Adrenal gland (tissue), 12 donors: ENCODE data around the gene SP7. TPM values are rescaled to one million over a fixed set of nuclear protein-coding genes. Genes with fewer than 3 reads are reported as not detected.
A peak's percentile ranks its signal among the peaks of the same experiment; 100 is the strongest.

Experiments
- DNase-seq, 7 donors: peaks; one replicate each; pipeline ENCODE4 v3.0.0-alpha.2; 2019 to 2020
- H3K27ac ChIP-seq, 5 donors: fragments of 200-600 bp; sonication (generic) in 4 of 5; 1 replicate in 3 of 5; 2 replicates in 2 of 5; pipeline versions ENCODE4 v1.5.1 to v1.8.0; 2016 to 2020; ENCODE audit warnings: mild to moderate bottlenecking in 1 of 5
- H3K27me3 ChIP-seq: fragments of 200-600 bp; 2 replicates; pipeline ENCODE4 v1.8.0; 2021
- H3K36me3 ChIP-seq, 2 donors: fragments of 200-600 bp; replicated peaks in 1 of 2; 1 replicate in 1 of 2; 2 replicates in 1 of 2; pipeline versions ENCODE4 v1.5.1 to v1.8.0; 2018 to 2022
- H3K4me1 ChIP-seq, 2 donors: fragments of 200-600 bp; replicated peaks in 1 of 2; 1 replicate in 1 of 2; 2 replicates in 1 of 2; pipeline versions ENCODE4 v1.5.1 to v1.8.0; 2018 to 2021
- H3K4me3 ChIP-seq, 4 donors: fragments of 200-600 bp; sonication (generic) in 3 of 4; one replicate each; pipeline ENCODE4 v1.5.1; 2016 to 2018
- H3K9me3 ChIP-seq, 3 donors: fragments of 200-600 bp; sonication (generic) in 1 of 3; replicated peaks in 1 of 3; 1 replicate in 2 of 3; 2 replicates in 1 of 3; pipeline versions ENCODE4 v1.5.1 to v1.8.0; 2016 to 2021
- POLR2A ChIP-seq, 2 donors: fragments of 450-650 bp; IDR thresholded peaks; one replicate each; pipeline ENCODE4 v1.6.1; 2017; ENCODE audit warnings: antibody characterized with exemption in 2 of 2, mild to moderate bottlenecking in 2 of 2, moderate library complexity in 1 of 2
- WGBS, 4 donors: extraction: QIAGEN DNeasy Blood & Tissue Kit in 2 of 4; methylation state at CpG; one replicate each; pipeline versions ENCODE4 v1.1.5 to v1.1.7; 2013 to 2017; 5-methylcytosine and 5-hydroxymethylcytosine counted together
- intact Hi-C, 2 donors: fragments of 100-400 bp; cut with DNase I; formaldehyde crosslinking; loops; one replicate each; pipeline versions ENCODE4 v1.14.1 to v1.15.0; 2022 to 2023
- polyA plus RNA-seq, 3 donors: library from polyadenylated mRNA; stranded (reverse); fragments of 200-250 nt in 2 of 3; fragments of 350-450 nt in 1 of 3; fragmentation: Illumina TruSeq in 1 of 3; extraction: RNeasy Lipid Tissue Mini Kit (QIAGEN cat#74804) in 1 of 3; gene quantifications; one replicate each; pipeline ENCODE4 v1.2.3, GENCODE V29; 2013 to 2014
- total RNA-seq, 9 donors: library from RNA; depleted of rRNA in 4 of 9; stranded (reverse); fragments of >200 nt in 4 of 9; fragments of 120-200 nt in 1 of 9; fragmentation: NEBNext Ultra II Directional in 1 of 9; extraction: Animal tissue kit (Norgen Biotek cat#: 25700) in 1 of 9; gene quantifications; one replicate each; pipeline versions ENCODE4 v1.1.0 to v1.2.4, GENCODE V29; 2013 to 2023
- TF ChIP-seq, protein P1 (sequence below), 6 experiments: fragments of 450-650 bp in 4 of 6; fragments of 200-600 bp in 2 of 6; sonication (generic) in 1 of 6; IDR thresholded peaks; 1 replicate in 5 of 6; 2 replicates in 1 of 6; pipeline versions ENCODE4 v1.5.1 to v1.8.0; 2016 to 2021; ENCODE audit warnings: antibody characterized with exemption in 6 of 6, mild to moderate bottlenecking in 2 of 6, moderate library complexity in 1 of 6
- donor health status: healthy with polysubstance abuse.
- donor health status: Bipolar disorder and iron deficiency.
- donor health status: DM: yes; HTN: yes; CAD: no.
- donor health status: DM: no; HTN: no; CAD: no.
- donor health status: DM: no; HTN: no; CAD: no.
- donor health status: DM: yes; HTN: yes; CAD: no.

Gene SP7
- total and polyA plus RNA-seq, 12 donors, result 0.03 TPM; not detected in 11

DNA sequence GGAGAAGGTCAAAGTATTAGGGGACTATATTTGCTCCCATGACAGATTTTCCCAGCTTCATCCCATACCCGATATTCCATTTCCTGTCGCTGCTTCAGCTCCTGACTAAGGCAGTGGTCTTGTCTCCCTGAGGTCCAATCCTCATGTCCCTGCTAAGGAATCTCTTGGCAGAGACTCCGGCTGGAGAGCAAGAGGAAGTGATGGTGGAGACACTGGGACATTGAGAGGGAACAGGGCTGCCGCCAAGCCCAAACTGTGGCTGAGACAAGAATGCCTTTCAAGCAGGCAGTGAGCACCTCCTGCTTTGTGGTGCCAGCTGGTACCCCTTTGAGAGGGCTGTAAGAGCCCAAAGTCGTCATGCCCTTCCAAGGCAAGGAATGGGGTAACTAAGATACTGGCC is 5.5 kb downstream of the SP7 start:
- TF ChIP-seq, protein P1, sequence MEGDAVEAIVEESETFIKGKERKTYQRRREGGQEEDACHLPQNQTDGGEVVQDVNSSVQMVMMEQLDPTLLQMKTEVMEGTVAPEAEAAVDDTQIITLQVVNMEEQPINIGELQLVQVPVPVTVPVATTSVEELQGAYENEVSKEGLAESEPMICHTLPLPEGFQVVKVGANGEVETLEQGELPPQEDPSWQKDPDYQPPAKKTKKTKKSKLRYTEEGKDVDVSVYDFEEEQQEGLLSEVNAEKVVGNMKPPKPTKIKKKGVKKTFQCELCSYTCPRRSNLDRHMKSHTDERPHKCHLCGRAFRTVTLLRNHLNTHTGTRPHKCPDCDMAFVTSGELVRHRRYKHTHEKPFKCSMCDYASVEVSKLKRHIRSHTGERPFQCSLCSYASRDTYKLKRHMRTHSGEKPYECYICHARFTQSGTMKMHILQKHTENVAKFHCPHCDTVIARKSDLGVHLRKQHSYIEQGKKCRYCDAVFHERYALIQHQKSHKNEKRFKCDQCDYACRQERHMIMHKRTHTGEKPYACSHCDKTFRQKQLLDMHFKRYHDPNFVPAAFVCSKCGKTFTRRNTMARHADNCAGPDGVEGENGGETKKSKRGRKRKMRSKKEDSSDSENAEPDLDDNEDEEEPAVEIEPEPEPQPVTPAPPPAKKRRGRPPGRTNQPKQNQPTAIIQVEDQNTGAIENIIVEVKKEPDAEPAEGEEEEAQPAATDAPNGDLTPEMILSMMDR (IDR thresholded peaks at IDR 0.05), result no peak
- TF ChIP-seq POLR2A (IDR thresholded peaks at IDR 0.05), result no peak
- Histone ChIP-seq H3K4me1 (peaks cover under 1 to 7% of the 10 kb centered on the region in 2 donors), H3K27me3 (no peaks in the 10 kb centered on the region), H3K4me3 (no peak overlapping the region), H3K9me3 (no peaks in the 10 kb centered on the region), H3K36me3 (no peaks in the 10 kb centered on the region), H3K27ac (no peak overlapping the region)
- 68 to 76% (median 71%) methylated on average over 5 of the region's 5 CpGs for WGBS, 4 donors
- intact Hi-C loops, result no loop called here
- DNase-seq, result no peak

DNA sequence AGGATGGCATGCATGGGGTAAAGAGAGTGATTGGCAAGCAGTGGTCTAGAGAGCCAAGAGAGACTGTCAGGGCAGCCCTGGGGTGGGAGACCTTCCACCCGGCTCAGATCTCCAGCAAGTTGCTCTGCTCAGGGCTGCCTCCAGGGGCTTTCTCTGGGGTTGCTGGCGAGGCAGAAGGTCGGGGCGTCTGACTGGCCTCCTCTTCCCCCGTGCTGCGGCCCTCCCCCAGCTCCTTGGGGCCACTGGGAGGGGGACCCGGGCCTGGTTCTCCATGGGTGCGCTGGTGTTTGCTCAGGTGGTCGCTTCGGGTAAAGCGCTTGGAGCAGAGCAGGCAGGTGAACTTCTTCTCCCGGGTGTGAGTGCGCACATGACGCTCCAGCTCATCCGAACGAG is 8.1 kb downstream of the SP7 start:
- TF ChIP-seq, protein P1 (IDR thresholded peaks at IDR 0.05), result no peak
- no peak for TF ChIP-seq POLR2A (IDR thresholded peaks at IDR 0.05)

DNA sequence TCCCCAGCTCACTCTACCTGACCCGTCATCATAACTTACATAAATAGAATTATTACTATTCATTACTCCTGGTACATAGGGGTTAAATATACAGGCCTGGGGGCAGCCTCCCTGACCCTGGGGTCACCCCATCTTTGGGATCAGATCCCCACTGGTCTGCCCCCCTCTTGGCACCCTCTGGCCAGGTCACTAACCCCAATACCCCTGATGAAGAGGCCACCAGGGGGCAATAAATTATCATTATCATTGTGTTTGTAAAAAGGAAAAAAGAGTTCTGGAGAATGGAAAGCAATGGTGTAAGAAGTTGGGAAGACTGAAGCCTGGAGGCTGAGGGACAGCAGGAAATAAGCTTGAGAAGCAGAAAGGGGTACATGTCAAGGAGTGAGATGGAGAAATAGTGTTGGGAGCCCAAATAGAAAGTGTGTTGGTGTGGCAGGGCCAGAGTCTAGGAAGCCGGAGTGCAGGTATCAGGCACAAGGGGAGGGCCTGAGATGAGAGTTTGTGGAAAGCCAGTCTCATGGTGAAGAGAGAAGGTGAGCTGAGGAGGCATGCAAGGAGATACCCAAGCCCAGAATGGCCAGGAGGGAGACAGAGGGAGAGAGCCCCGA is 8.6 kb downstream of the SP7 start:
- intact Hi-C loops, result loop anchor here in 1 of 2 donors (10.0 kb wide), 1 partner anchor 177 kb away; the partner anchor contains the start of genes NPFF and TARBP2
- peak in 1 of 7 donors; percentile 26 for DNase-seq
- WGBS, 4 donors, result 76 to 94% (median 87%) methylated on average over 3 of the region's 3 CpGs
- Histone ChIP-seq H3K4me3 (no peak overlapping the region), H3K27ac (no peak overlapping the region), H3K4me1 (peaks cover 12 to 22% of the 10 kb centered on the region in 2 donors), H3K36me3 (no peaks in the 10 kb centered on the region), H3K27me3 (no peaks in the 10 kb centered on the region), H3K9me3 (no peaks in the 10 kb centered on the region)
- TF ChIP-seq, protein P1 (IDR thresholded peaks at IDR 0.05), result peak in 5 of 6 experiments; percentile 26 to 50 (median 42)
- no peak for TF ChIP-seq POLR2A (IDR thresholded peaks at IDR 0.05)

More for the DNA sequence above, 8.1 kb downstream of the SP7 start:
- Histone ChIP-seq H3K27me3 (no peaks in the 10 kb centered on the region), H3K36me3 (no peaks in the 10 kb centered on the region), H3K9me3 (no peaks in the 10 kb centered on the region), H3K4me3 (no peak overlapping the region), H3K27ac (no peak overlapping the region), H3K4me1 (peaks cover 12 to 22% of the 10 kb centered on the region in 2 donors)
- DNase-seq, result no peak
- intact Hi-C loops, result loop anchor here in 1 of 2 donors (10.0 kb wide), 1 partner anchor 177 kb away; the partner anchor contains the start of genes NPFF and TARBP2
- WGBS, 4 donors, result 40 to 62% (median 60%) methylated on average over 2 to 16 of the region's 16 CpGs

DNA sequence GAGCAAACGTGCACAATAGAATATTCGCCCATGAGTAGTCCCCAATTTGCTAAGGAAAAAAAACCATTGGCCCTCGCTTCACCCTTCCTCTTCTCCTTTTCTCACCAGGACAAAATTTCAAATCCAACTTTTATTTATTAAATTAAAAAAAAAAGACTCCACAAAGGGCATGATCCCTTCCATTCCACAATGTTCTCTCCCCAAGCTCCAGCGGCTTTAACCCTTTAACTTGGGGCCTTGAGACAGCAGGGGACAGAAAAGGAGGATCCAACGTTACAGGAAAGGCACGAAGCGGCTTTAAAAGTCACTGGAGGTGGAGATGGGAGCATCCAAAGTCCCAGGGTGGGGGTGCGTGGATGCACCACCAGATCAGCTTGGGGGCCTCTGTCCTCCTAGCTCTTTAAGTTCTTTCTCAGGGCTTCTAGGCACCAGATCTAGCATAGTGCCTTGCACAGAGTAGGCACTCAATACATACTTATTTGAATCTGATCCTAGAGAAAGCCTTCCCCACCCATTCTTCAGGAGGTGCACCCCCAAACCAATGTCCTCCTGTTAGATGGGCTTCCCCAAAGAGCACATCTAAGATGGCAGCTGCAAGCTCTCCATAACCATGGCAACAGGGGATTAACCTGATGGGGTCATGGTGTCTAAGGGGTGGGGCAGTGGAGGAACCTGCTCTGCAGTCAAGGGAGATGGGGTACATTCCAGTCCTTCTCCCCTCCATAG is 9.5 kb downstream of the SP7 start:
- TF ChIP-seq, protein P1 (IDR thresholded peaks at IDR 0.05), result no peak
- no peak for TF ChIP-seq POLR2A (IDR thresholded peaks at IDR 0.05)
- 79 to 87% (median 85%) methylated on average over 8 of the region's 8 CpGs for WGBS, 4 donors
- Histone ChIP-seq H3K27me3 (no peaks in the 10 kb centered on the region), H3K4me1 (peaks cover 15 to 27% of the 10 kb centered on the region in 2 donors), H3K9me3 (no peaks in the 10 kb centered on the region), H3K27ac (no peak overlapping the region), H3K4me3 (no peak overlapping the region), H3K36me3 (no peaks in the 10 kb centered on the region)
- intact Hi-C loops, result loop anchor here in 1 of 2 donors (10.0 kb wide), 1 partner anchor 178 kb away; the partner anchor contains the start of genes NPFF and TARBP2
- no peak for DNase-seq
